HEK293T (cell line): ENCODE measurements around the gene MBOAT7.
"Not testable (repeated sequence)": the region's sequence is repeated elsewhere in the genome, so short reads cannot be mapped to it uniquely, and the experiment has no call there.

ENCODE experiments used
- CTCF ChIA-PET: fragments of 350-600 bp; formaldehyde crosslinking; extraction: SDS; loops from one replicate; lab custom pipeline; 2021; ENCODE audit warnings: antibody characterized with exemption, inconsistent platforms; lab: Yijun Ruan, JAX
- POLR2A ChIA-PET: fragments of 350-600 bp; formaldehyde crosslinking; extraction: SDS; loops from one replicate; lab custom pipeline; 2020; ENCODE audit warnings: antibody characterized with exemption, inconsistent platforms; lab: Yijun Ruan, JAX
- DNase-seq: peaks from one replicate; pipeline ENCODE4 v3.0.0; 2012; ENCODE audit warnings: mixed read lengths; ENCODE audit errors: extremely low spot score
- ARNT ChIP-seq: fragments of 450-650 bp; IDR thresholded peaks from 2 replicates; pipeline ENCODE4 v1.6.1; 2017; ENCODE audit warnings: mild to moderate bottlenecking
- BHLHE40 ChIP-seq: fragments of 450-650 bp; IDR thresholded peaks from 2 replicates; pipeline ENCODE4 v1.6.1; 2016; ENCODE audit warnings: mild to moderate bottlenecking, moderate library complexity, borderline replicate concordance
- CTBP1 ChIP-seq: fragments of 450-650 bp; IDR thresholded peaks from 2 replicates; pipeline ENCODE4 v1.6.1; 2016; ENCODE audit warnings: borderline replicate concordance
- ELF4 ChIP-seq: fragments of 450-650 bp; IDR thresholded peaks from 2 replicates; pipeline ENCODE4 v1.6.1; 2017; ENCODE audit warnings: antibody characterized with exemption
- FOXA1 ChIP-seq: fragments of 450-650 bp; IDR thresholded peaks from 2 replicates; pipeline ENCODE4 v1.6.1; 2016; ENCODE audit warnings: mild to moderate bottlenecking
- FOXK2 ChIP-seq: fragments of 450-650 bp; IDR thresholded peaks from 2 replicates; pipeline ENCODE4 v1.6.1; 2016; ENCODE audit warnings: mild to moderate bottlenecking
- FOXM1 ChIP-seq: fragments of 450-650 bp; IDR thresholded peaks from 2 replicates; pipeline ENCODE4 v1.6.1; 2017; ENCODE audit warnings: mild to moderate bottlenecking, borderline replicate concordance
- HDGF ChIP-seq: fragments of 450-650 bp; IDR thresholded peaks from 2 replicates; pipeline ENCODE4 v1.6.1; 2017; ENCODE audit warnings: antibody characterized with exemption, borderline replicate concordance
- L3MBTL2 ChIP-seq: fragments of 450-650 bp; conservative IDR thresholded peaks from 2 replicates; pipeline ENCODE4 v1.6.1; 2016; ENCODE audit warnings: mild to moderate bottlenecking
- LEF1 ChIP-seq: fragments of 450-650 bp; IDR thresholded peaks from 2 replicates; pipeline ENCODE4 v1.6.1; 2017; ENCODE audit warnings: mild to moderate bottlenecking, borderline replicate concordance
- NFRKB ChIP-seq: fragments of 450-650 bp; IDR thresholded peaks from 2 replicates; pipeline ENCODE4 v1.6.1; 2016; ENCODE audit warnings: mild to moderate bottlenecking, moderate library complexity
- SP1 ChIP-seq: fragments of 450-650 bp; IDR thresholded peaks from 2 replicates; pipeline ENCODE4 v1.6.1; 2017
- SUZ12 ChIP-seq: fragments of 450-650 bp; IDR thresholded peaks from 2 replicates; pipeline ENCODE4 v1.6.1; 2016; ENCODE audit warnings: mild to moderate bottlenecking
- TARDBP ChIP-seq: fragments of 450-650 bp; IDR thresholded peaks from 2 replicates; pipeline ENCODE4 v1.6.1; 2016
- ZNF384 ChIP-seq: fragments of 450-650 bp; IDR thresholded peaks from 2 replicates; pipeline ENCODE4 v1.6.1; 2016
- TF ChIP-seq, protein P1 (sequence below): fragments of 450-650 bp; IDR thresholded peaks from 2 replicates; pipeline ENCODE4 v1.6.1; 2016

Gene MBOAT7

DNA sequence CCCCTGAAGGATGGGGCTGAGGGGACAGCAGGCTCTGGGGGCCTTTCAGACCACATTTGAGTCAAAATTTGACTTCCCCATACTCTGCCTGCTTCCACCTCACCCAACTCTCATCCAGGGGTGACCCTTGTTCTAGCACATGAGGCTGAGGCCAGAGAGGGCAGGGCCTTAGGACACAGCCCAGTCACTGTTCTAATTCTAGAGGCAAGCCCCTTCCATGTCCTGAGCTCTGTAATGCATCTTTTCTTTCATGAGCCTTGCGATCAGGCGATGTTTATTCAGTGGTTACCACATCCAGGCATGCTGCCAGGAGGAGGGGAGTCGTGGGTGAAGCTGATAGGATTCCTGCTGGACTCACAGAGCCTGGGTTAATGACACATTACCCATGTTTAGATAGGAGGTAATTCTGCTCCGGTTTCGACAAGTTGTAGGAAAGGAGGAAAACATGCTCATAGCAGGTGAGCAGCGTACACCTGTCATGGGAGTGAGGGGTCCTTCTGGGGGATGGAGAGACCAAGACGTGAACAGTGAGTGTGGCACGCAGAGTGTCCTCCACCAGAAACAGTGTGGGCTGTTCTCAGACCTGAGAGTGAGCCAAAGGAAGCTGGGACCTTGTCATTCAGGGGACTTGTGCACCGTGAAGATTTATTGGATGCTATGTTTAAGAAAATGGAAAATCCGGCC is 20.6 kb upstream of the MBOAT7 start:
- peak; percentile 61 for DNase-seq
- TF ChIP-seq TARDBP = no peak
- TF ChIP-seq SP1 = no peak
- TF ChIP-seq L3MBTL2 = no peak
- TF ChIP-seq SUZ12 = no peak
- TF ChIP-seq BHLHE40 = no peak
- TF ChIP-seq, protein P1, sequence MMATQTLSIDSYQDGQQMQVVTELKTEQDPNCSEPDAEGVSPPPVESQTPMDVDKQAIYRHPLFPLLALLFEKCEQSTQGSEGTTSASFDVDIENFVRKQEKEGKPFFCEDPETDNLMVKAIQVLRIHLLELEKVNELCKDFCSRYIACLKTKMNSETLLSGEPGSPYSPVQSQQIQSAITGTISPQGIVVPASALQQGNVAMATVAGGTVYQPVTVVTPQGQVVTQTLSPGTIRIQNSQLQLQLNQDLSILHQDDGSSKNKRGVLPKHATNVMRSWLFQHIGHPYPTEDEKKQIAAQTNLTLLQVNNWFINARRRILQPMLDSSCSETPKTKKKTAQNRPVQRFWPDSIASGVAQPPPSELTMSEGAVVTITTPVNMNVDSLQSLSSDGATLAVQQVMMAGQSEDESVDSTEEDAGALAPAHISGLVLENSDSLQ = no peak
- no peak for TF ChIP-seq FOXA1
- TF ChIP-seq NFRKB = no peak
- no peak for TF ChIP-seq FOXM1
- no peak for TF ChIP-seq LEF1
- no peak for TF ChIP-seq FOXK2
- TF ChIP-seq ELF4 = no peak
- no peak for TF ChIP-seq ARNT
- no peak for TF ChIP-seq ZNF384
- no peak for TF ChIP-seq HDGF
- no peak for TF ChIP-seq CTBP1
- CTCF ChIA-PET = no interaction called here
- POLR2A ChIA-PET = interaction anchor here (1.0 to 6.7 kb wide), 5 partner anchors 9 to 50 kb away, joined by 3 to 46 read pairs (median 4); partner anchors contain the start of genes MBOAT7, RPS9 and TSEN34

DNA sequence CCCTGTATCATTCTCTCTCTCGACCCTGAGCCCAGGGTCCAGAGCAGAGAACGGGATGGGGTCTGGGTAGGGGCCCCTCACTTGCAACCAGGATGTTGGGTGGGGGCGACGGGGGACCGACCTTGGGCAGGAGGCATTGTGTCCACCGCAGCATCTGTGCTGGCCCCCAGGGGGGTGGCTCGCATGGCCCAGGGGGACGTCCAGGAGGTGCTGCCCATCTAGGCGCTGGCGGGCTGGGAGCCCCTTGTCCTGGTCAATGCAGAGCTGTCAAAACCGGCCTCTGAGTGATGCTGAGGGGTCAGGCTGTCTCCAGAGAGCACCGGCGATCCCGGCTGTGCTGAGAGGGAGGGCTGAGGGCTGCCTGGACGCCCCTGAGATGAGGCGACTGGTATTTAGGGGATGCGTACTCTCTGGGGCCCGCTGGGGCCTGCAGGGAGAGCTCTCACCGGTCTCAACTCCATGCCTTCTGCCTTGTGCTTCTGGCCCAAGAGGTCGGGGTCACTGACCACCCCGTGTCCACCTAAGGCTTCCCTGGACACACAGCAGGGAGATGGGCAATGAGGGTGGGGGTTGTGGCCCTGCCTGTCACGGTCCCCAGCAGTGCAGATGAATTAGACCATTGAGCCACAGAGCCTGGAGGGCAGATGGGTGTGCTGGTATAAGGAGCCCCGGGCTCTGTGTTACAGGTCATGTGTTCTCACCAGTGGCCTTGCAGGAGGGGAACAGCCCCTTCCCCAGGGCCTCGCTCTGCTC is 19.9 kb upstream of the MBOAT7 start:
- DNase-seq = no peak
- POLR2A ChIA-PET = interaction anchor here (1.0 to 6.7 kb wide), 5 partner anchors 8 to 49 kb away, joined by 3 to 46 read pairs (median 4); partner anchors contain the start of genes MBOAT7, RPS9 and TSEN34
- CTCF ChIA-PET = no interaction called here
- TF ChIP-seq SP1 (no peak), LEF1 (no peak), HDGF (no peak), FOXA1 (no peak), FOXK2 (no peak), ZNF384 (no peak), SUZ12 (no peak), BHLHE40 (no peak), ELF4 (no peak), NFRKB (no peak), TARDBP (no peak), ARNT (no peak), L3MBTL2 (no peak), FOXM1 (no peak), CTBP1 (no peak)
- TF ChIP-seq, protein P1 = no peak

DNA sequence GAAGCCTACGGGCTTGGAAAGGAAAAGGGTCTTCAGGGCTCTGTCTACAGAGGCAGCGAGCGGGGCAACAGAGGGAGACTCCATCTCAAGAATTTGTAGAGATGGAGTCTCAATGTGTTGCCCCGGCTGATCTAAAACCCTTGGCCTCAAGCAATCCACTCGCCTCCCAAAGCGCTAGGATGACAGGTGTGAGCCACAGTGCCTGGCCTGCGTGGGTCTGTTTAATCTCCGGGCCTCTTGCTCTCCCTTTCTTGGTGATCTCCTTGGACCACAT is 19.3 kb upstream of the MBOAT7 start:
- no peak for DNase-seq

DNA sequence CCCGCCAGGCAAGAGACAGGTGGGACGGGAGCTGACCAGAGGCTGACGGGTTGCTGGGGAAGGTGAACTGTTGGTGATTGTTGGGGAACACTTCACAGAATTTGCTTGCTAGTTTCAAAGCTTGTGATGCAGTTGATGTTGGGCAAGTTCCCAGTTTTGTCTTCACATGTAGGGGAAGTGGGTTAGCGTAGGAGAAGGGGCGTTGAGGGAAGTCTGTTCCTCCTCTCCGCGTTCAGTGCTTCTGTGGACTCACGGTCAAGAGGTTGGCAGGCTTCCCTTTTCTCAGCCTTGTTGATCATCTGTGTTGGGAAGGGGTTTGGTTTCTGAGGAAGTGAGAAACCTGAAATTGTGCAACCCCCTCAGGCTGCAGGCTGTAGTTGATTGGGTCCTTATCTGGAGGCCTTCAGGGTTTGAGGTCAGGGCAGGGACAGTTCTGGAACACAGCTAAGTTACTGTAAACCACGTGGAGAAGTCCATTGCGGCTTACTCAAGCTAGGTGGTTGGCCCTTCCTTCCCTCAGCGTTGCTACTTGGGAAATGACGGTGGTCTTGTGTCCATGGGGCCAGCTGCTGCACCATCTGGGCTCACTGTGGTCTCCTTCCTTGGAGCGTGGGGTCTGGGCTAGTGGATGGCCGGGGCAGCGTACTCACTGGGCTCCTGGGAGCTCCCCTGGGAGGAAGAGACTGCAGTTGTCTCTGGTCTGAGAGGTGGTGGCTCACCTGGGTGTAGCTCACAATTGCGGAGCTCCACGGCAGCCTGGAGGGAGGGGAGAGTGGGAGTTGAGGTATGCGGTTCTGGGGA is 18.8 kb upstream of the MBOAT7 start:
- no peak for DNase-seq
- POLR2A ChIA-PET = interaction anchor here (6.7 kb wide), 1 partner anchor 19 kb away, joined by 46 read pairs; the partner anchor contains the start of genes MBOAT7 and TSEN34
- TF ChIP-seq BHLHE40 (peak; percentile 31; the same call in 1 of the 2 replicates), ARNT (no peak)
- CTCF ChIA-PET = no interaction called here

More for the DNA sequence above, 19.3 kb upstream of the MBOAT7 start:
- CTCF ChIA-PET = no interaction called here
- POLR2A ChIA-PET = interaction anchor here (1.0 to 6.7 kb wide), 3 partner anchors 8 to 19 kb away, joined by 4 to 46 read pairs (median 18); partner anchors contain the start of genes MBOAT7, RPS9 and TSEN34
- TF ChIP-seq SUZ12 (no peak), ARNT (no peak), FOXA1 (no peak), ELF4 (no peak), FOXK2 (no peak), CTBP1 (no peak), SP1 (no peak), LEF1 (no peak), FOXM1 (no peak), ZNF384 (no peak), L3MBTL2 (no peak), TARDBP (no peak), NFRKB (no peak), BHLHE40 (no peak), HDGF (no peak)
- TF ChIP-seq, protein P1 = no peak

DNA sequence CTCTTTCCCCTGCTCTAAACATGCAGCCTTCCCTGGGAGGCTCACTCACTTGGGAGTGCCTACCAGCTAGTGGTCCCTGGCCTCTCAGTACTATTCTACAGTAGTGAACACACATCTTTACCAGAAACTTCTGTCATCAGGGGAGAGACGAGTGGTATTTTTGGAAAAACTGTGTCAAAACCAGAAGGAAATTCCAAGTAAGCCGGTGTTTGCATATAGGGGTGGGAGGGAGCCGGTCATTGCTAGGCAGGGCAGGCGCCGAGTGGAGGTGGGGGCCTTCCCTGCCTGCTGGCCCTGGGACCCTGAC is 18.2 kb upstream of the MBOAT7 start:
- no peak for DNase-seq
- ChIA-PET CTCF (no interaction called here), POLR2A (interaction anchor here (6.7 kb wide), 1 partner anchor 18 kb away, joined by 46 read pairs; the partner anchor contains the start of genes MBOAT7 and TSEN34)
- TF ChIP-seq SUZ12 (no peak), FOXK2 (no peak), SP1 (no peak), TARDBP (no peak), HDGF (no peak), BHLHE40 (no peak), LEF1 (no peak), ARNT (no peak), FOXM1 (no peak), CTBP1 (no peak), ZNF384 (no peak), NFRKB (no peak), ELF4 (no peak), L3MBTL2 (no peak)
- TF ChIP-seq, protein P1 = no peak

DNA sequence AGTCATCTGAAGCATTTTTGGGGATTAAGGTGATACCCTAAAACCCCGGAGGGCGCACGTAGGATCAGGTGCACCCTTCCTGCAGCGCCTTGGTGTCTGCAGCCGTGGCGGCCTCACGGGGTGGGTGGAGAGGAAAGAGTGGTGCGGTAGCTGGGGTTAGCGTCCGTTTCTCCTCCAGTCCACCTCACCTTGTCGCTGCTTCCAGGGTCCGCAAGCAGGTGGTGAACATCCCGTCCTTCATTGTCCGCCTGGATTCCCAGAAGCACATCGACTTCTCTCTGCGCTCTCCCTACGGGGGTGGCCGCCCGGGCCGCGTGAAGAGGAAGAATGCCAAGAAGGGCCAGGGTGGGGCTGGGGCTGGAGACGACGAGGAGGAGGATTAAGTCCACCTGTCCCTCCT is 17.8 kb upstream of the MBOAT7 start:
- DNase-seq, CTCF ChIA-PET: not testable (repeated sequence)
- POLR2A ChIA-PET = interaction anchor here (6.7 kb wide), 1 partner anchor 18 kb away, joined by 46 read pairs; the partner anchor contains the start of genes MBOAT7 and TSEN34
